NCI-H748 (cell line): ENCODE measurements around the gene TBCC.

Experiments used
- DNase-seq: peaks from one replicate; lab custom pipeline; 2025; ENCODE audit not compliant: unreplicated experiment; lab: John Stamatoyannopoulos, UW

The TBCC gene

GRCh38 chr6:42696526-42697267 is 49.2 kb downstream of the TBCC start:
- no peak for DNase-seq

GRCh38 chr6:42694586-42694985 is 51.3 kb downstream of the TBCC start:
- DNase-seq, result no peak
